SW 1271 (cell line): ENCODE results near the gene TRIM63.

Experiments
- DNase-seq, 2 experiments: peaks; one replicate each; lab custom pipeline; 2025; lab: John Stamatoyannopoulos, UW

TRIM63 gene

GRCh38 chr1:26084844-26085243 lies 17.4 kb upstream of the TRIM63 start:
- DNase-seq = no peak

DNA sequence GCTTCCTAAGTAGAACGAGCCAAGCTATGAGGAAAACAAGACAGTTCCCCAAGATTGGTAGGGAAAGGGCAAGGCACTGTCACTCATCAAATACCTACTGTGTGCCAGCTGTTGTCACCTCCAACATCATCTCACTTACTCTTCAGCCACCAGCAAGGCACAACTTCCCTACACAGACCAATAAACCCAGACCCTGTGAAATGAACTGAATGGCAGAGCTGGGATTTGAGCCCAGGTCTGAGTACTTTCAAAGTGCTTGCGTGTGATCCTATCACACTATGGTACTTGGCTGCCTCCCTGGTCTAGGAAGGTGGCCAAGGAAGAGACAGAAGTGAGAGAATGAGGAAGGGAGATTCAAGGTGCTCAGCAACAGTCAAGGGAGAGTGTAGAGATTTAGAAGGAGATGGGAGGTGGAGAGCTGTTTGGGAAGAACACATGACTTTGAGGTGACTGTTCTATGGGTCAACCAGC lies 16.7 kb upstream of the TRIM63 start:
- DNase-seq = no peak

DNA sequence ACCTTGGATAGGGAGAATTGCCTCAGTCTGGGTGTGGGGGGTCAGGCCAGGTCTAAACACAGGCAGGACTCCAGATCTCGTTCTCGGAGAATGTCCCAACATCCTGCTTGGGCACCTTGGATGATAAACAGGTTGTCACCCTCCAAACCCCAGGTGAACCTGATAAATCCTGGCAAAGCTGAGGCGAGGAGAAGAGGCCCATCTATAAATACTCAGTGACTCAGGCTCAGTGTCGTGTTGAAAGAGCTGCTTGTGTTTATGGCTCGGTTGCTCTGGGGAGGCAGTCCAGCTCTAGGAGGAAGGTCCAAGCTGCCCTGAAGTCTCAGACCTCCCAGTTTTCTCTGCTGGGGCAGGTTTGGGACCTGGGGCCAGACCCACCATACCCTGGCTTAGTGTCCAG lies 15.8 kb upstream of the TRIM63 start:
- DNase-seq = no peak

DNA sequence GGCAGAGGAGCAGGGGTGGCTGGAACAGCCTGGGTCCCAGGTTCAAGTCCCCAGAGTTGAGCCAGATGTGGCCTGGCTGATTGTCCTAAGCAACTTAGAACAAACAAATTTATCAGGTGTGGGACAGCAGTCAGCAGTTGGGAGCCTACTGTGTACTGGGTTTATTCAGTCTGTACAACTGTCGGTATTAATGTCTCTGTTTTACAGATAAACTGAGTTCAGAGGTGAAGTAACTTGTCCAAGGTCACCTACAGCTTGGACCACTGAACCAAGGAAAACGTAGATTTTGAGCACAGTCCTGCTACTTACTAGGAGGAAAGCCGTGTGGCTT lies 14.6 kb upstream of the TRIM63 start:
- no peak for DNase-seq

DNA sequence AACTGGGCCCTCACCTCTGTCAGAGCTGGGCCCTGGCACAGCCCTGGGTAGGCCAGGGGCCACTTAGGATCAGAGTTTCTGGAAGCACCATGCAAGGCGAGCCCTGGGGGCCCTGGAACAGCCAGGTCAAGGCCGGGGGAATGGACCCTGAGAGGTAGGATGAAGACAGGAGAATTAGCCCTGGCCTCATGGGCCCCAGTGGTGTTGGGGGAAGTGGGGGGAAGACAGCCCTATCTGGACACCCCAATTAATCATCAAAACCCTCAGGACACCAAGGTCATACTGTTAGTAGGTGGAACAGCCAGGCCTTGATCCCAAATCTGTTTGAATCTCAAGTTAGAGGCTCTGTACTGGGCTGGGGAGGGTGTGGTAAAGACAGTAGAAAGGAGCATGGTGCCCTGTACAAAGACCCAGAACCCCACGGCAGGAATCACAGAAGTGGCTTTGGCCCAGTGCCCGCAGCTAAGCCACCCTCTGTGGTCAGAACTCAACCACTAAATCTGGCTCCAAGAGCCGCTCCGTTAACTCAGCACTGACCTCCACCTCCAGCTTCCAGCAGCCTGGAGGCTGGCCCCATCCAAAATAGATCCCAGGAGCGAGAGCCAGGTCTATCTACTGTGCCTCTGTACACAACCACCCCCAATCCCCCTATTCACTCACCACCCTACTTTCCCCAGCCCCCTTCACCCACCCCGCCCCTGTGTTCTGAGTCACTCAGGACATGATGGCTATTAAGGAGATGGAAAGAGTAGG lies 14.0 kb upstream of the TRIM63 start:
- DNase-seq = no peak

GRCh38 chr1:26079960-26080814 lies 12.8 kb upstream of the TRIM63 start:
- no peak for DNase-seq

GRCh38 chr1:26079178-26079563 lies 11.7 kb upstream of the TRIM63 start:
- DNase-seq = no peak

- DNase-seq = no peak
These were observed 11.1 kb upstream of the TRIM63 start for GRCh38 chr1:26078286-26079177.

- no peak for DNase-seq
These were observed 10.1 kb upstream of the TRIM63 start for GRCh38 chr1:26077524-26077923.

- no peak for DNase-seq
These were observed 8.2 kb upstream of the TRIM63 start for GRCh38 chr1:26075421-26076144.

DNA sequence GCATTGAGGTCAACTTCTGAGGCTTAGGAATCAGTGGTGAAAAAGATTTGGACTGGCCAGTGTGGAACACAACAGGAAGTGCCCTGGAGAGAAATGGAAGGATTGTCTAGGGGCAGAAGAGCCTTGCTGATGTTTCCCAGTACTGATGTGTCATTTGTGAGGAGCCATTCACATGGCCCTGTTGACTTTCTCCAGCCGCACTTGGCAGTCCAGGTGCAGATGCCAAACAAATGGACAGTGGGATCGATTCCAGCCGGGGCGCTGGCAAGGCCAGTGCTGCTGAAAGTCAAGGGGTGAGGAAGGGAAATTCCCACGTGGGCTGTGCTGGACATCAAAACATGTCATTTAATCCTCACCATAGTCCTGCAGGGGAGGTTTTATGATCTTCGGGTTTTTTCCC lies 4.9 kb upstream of the TRIM63 start:
- DNase-seq = no peak

DNA sequence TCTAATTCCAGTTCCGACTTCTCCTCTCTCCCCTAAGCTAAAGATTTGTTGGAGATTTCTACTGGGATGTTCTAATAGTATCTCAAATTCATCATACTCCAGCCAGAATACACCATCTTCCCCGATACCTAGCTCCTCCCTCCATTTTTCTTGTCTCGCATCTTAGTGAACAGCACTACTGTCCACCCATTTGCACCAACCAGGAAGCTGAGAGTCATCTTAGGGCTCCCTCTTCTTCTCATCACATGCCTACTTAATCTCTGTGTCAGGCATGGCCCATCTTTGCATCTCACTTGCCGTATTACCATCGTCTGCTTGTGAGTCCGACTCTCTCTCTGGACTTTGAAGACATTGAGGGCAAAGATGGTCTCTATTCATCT lies 3.5 kb upstream of the TRIM63 start:
- no peak for DNase-seq

- DNase-seq = no peak
These were observed 3.0 kb upstream of the TRIM63 start for GRCh38 chr1:26070296-26070962.

- DNase-seq = no peak
These were observed 2.5 kb upstream of the TRIM63 start for GRCh38 chr1:26069941-26070295.

GRCh38 chr1:26066857-26067256 lies 573 bp downstream of the TRIM63 start:
- DNase-seq = no peak

DNA sequence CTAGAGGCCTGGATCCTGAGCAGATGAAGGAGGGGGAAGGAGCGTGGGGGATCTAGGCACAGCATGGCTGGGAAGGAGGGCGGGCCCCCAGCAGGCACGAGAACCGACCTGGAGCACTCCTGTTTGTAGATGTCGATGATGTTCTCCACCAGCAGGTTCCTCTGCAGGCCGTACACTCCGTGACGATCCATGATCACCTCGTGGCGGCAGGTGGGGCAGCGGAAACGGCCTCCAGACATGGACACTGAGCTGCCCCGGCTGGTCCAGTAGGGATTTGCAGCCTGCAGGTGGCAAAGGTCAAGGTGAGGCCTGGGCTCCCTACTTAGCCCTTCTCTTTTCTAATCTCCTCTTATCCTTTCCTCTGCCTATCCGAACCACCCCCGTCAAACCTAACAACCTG lies 1.3 kb downstream of the TRIM63 start:
- DNase-seq = no peak

- DNase-seq = no peak
These were observed 2.9 kb downstream of the TRIM63 start for GRCh38 chr1:26064553-26064952.

DNA sequence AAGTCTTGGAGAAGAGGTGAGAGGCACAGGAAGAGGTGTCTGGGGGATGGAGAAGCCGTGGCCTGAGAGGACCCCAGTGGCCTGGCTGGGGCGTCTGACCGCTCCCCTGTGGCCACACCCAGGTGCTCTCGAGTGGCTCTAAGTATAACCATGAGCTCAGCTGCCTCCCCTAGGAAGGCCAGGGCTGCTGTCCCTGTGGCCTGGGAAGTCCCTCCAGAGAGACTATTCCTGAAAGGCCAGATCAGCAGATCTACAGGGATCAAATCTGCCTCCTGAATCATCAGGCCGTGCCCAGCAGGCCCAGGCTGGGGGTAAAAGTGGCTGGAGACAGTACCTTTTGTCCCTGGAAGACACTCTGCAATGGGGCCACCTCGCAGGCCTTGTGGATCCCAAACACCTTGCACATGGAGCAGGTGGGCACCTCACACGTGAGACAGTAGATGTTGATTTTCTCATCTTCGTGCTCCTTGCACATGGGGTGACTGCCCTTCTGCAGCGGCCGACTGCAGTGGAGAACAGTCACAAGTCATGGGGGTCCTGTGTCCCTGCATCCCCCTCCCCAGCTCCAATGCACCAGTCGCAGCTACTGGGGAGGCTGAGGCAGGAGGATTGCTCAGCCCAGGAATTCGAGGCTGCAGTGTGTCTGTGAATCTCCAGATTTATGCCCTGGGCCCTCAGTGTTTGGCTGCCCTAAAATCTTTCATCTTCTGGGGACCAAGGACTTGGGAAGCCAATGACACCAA lies 6.4 kb downstream of the TRIM63 start:
- DNase-seq = no peak

DNA sequence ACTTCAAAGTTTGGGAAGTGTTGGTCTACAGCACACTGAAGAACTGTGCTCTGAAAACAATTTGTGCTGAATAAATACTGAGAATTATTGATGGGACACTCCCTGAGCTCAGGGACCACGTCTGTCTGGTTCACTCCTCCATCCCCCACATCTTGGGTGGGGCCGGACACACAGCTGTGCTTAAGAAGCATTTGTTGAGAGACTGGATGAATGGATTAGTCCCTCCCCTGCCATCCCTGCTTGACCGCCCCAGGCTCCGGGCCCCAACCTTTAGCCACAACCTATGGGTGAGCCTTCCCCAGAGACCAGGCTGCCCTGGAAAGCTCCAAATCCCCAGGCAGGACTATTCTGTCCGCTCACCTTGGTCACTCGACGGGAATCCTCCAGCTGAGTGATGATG lies 7.5 kb downstream of the TRIM63 start:
- no peak for DNase-seq

DNA sequence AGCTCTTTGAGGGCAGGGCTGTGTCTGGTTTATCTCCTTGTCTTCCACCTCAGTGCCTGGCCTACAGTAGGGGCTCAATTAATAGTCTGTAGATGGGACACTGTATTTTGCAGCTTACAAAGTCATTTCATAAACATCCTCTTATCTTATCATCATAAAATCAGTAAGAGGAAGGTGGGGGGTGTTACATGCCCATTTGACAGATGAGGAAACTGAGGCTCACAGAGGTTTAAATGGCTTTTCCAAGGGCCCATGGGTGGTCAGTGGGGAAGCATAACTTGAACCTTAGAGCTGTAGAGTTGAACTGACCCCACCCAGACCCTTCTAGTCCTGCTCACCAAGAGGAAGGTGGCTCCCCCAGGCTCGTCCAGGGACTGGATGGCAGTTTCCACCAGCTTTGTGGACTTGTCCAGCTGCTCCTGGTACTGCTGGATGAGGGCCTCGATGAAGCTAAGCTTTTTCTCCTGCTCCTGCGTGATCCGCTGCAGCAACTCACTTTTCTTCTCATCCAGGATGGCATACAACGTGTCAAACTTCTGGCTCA lies 9.3 kb downstream of the TRIM63 start:
- DNase-seq = no peak
